HG02852 (cell line): Measurements from ENCODE around the gene HSPA2.
"Not testable (repeated sequence)": the region's sequence is repeated elsewhere in the genome, so short reads cannot be mapped to it uniquely, and the experiment has no call there.

Experiments
- ATAC-seq: cut with Tn5 transposase; IDR thresholded peaks from one replicate; pipeline ENCODE4 v1.9.1; 2021; ENCODE audit warnings: mild to moderate bottlenecking, moderate library complexity; ENCODE audit not compliant: unreplicated experiment

HSPA2 gene

GRCh38 chr14:64558216-64558615 is 17.7 kb downstream of the HSPA2 start:
- not testable (repeated sequence) for ATAC-seq

- ATAC-seq = no peak
These were observed 21.1 kb downstream of the HSPA2 start for GRCh38 chr14:64561631-64562030.

GRCh38 chr14:64562436-64562835 is 21.9 kb downstream of the HSPA2 start:
- no peak for ATAC-seq

DNA sequence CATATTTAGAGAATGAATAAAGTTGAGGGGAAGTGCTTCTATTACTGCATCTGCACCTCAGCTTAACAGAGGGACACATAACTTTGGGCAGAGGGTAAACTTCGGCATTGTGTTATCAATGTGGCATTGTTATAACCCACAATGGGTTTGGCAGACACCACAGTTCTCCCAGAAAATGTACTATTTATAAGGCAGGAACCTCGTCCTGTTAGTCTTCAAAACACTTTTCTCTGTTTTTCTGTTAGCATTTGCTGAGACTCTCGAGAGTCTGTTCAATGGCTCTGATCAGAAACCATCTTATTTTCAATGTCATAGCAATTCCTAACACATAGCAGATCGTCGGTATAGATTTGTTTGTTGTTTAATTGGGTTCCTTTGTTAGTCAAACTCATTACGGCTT is 23.2 kb downstream of the HSPA2 start:
- no peak for ATAC-seq

DNA sequence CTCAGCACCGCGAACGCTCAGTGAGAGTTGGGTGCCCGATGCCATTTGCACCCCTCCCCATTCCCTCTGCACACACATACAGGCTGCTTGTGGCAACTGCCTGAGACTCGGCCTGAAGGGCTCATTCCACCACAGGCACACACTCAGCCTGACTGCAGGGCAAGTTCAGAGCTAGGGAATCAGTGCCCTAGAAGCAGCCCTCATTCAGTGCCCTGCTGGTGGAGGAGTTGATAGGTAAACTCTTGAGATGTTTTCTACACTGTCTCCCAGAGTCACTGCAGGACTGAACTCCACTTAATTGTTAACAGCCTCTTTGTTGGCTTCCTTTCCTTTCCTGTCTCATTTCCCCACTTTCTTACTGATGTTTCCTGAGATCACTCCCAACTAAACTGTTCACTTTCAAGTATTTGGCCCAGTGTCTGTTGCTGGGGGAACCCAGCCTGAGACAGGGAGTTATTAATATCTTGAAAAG is 26.1 kb downstream of the HSPA2 start:
- no peak for ATAC-seq

DNA sequence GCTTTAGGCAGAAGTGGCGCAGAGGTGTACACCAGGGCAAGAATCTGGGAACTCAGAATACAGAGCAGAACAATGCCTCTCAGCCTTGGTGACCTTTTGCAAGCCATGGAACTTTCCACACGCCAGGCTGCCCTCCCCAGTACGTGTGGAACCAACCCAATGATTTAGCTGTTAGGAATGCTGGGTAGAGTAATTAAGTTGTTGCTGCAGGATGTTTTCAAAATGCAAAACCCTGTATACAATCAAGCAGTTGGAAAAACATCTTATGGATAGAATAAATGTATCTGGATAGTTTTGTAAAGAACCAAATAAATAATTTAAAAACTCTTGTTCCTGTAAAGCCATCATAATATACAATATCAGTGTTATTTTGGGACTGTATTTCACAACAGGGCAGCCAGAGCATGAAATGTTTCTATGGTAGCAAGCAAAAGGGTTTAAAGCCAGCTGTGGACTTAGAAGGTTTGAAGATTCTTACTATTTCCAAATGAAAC is 28.6 kb downstream of the HSPA2 start:
- no peak for ATAC-seq

DNA sequence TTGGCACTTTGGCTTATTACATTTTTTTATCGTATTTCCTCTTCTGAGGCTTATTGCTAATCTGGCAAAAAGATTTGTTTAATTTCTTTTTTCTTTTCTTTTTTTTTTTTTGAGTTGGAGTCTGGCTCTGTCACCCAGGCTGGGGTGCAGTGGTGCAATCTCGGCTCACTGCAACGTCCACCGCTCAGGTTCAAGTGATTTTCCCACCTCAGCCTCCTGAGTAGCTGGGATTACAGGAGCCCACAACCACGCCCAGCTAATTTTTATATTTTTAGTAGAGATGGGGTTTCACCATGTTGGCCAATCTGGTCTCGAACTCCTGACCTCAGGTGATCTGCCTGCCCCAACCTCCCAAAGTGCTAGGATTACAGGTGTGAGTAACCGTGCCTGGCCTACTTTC is 29.1 kb downstream of the HSPA2 start:
- not testable (repeated sequence) for ATAC-seq

DNA sequence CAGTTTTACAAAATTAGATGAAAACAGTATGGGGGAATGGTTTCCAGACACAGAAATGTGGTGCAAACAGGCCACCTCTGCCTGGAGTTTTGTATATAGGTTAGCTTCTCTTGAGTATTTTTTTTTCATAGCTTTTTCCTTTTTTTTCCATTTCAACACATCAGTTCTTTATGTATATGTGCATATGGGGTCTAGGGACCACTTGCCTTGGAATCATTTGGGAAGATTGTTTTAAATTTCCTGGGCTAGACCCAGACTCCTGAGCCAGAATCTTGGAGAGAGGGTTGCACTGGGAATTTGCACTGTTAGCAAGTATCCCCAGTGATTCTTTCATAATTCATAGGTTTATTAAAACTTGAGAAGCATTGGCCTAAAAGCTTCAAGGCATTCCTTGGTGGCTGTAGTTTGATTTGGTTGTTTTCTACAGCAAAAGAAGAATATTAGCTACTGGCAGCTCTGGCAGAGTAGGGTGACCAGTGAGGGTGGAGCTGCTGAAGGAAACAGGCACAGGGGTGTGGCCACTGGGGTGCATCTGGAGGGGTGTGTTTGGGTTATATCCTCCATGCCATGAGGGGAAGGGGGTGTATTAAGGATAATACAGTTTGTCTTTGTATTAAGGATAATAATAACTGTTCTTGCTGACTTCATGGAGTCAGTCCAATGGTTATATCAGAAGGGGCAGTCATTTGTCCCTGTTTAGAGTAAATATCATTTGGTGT is 32.0 kb downstream of the HSPA2 start:
- ATAC-seq = no peak

GRCh38 chr14:64573109-64573508 is 32.6 kb downstream of the HSPA2 start:
- no peak for ATAC-seq

GRCh38 chr14:64574371-64575107 is 34.0 kb downstream of the HSPA2 start:
- no peak for ATAC-seq

DNA sequence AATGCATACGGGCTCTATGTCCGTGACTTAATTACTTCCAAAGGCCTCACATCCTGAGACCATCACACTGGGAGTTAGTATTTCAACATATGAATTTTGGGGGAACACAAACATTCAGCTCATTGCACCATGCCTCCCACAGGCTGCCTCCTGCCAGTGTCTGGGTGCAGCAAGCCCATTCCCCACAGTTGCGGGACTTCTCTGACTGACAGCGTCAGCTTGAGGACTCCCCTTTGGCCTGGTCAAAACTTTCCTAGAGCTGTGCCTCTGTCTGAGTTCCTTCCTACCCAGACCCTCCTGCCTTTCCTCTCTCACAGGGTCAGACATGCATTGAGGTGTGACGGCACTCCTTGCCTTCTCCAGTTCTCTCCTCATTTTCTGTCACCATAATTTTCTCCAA is 36.7 kb downstream of the HSPA2 start:
- ATAC-seq = no peak

DNA sequence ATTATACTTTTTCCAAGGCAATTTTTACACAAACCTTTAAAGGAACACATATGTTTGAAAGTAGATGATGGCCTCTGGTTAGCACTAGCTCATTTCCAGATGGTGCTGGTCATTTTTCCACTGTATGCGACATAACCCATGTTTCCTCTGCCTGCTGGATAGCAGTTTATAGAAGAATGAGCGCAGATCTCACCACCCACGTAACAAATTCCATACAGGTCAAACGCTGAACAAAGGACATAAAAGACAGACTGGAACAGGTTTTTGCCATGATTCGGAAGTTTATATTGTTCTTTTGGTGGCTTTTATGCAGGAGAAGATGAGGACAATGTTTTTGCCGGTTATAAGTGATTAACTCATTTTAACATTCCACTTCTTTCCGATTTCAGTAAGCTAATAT is 39.9 kb downstream of the HSPA2 start:
- no peak for ATAC-seq

DNA sequence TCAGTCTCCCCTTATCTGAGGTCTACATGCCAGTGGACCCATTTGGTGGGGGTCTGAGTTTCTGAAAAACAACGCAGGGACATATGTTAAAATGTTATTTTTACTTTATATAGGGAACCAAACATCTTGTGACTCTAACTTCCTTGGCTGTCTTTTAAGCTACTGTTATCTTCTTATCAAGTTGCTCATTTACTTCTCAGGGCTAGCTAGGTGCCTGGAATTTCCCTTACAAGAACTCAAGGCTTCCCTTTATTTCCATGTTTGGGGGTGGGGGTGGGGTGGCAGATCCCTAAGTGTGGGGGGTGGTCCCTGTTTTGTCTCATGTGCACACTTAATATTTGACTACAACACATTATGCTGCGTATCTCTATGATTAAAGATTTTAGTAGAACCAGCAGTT is 40.8 kb downstream of the HSPA2 start:
- ATAC-seq = no peak

GRCh38 chr14:64581817-64582216 is 41.3 kb downstream of the HSPA2 start:
- no peak for ATAC-seq

GRCh38 chr14:64584190-64584589 is 43.6 kb downstream of the HSPA2 start:
- no peak for ATAC-seq

DNA sequence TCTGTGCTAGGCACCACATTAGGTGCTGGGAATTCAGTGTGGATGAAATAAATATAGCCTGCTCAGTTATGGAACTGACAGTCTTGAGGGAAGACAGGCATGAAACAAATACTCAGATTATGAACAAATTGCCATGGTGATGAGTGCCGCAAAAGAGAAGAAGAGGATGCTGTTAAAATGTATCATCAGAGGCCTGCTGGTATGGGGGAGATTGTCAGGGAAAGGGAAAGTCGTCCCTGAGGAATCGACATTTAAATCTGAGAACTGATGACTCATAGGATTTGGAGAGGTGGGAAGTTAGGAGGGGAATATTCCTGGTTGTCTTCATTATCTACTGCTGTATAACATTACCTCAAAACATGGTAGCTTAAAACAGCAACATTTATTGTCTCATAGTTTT is 51.3 kb downstream of the HSPA2 start:
- no peak for ATAC-seq
